Mucosa of descending colon (tissue), 3 donors: ENCODE measurements around the gene GIPC2. TPM values are rescaled to one million over a fixed set of nuclear protein-coding genes. Genes with fewer than 3 reads are reported as not detected.

ENCODE experiments used
- ATAC-seq: fragments of 200-7000 bp; cut with Tn5 transposase; one replicate; pipeline ENCODE4 v1.9.1; 2020; ENCODE audit warnings: mild to moderate bottlenecking, moderate library complexity
- DNase-seq, 3 donors: peaks; one replicate each; pipeline ENCODE4 v3.0.0-alpha.2; 2020
- H3K36me3 ChIP-seq: fragments of 200-600 bp; one replicate; pipeline ENCODE4 v1.8.0; 2021; ENCODE audit warnings: low read depth, mild to moderate bottlenecking
- H3K4me1 ChIP-seq: fragments of 200-600 bp; one replicate; pipeline ENCODE4 v1.8.0; 2021; ENCODE audit warnings: low read depth, mild to moderate bottlenecking
- H3K4me3 ChIP-seq: fragments of 200-600 bp; one replicate; pipeline ENCODE4 v1.8.0; 2021; ENCODE audit warnings: mild to moderate bottlenecking
- H3K9me3 ChIP-seq: fragments of 200-600 bp; one replicate; pipeline ENCODE4 v1.8.0; 2021; ENCODE audit warnings: mild to moderate bottlenecking
- intact Hi-C, 2 donors: fragments of 100-400 bp; cut with DNase I in 1 of 2; cut with micrococcal nuclease in 1 of 2; formaldehyde crosslinking; loops; one replicate each; pipeline versions ENCODE4 v1.11.0 to v1.11.1; 2022; cut with DNase I, micrococcal nuclease
- total RNA-seq, 3 donors: library from RNA; stranded (reverse); fragmentation: NEBNext Ultra II Directional in 2 of 3; extraction: Animal tissue kit (Norgen Biotek cat#: 25700) in 2 of 3; gene quantifications; one replicate each; pipeline versions ENCODE4 v1.2.1 to v1.2.4, GENCODE V29; 2021 to 2023
- TF ChIP-seq, protein P1 (sequence below): fragments of 200-600 bp; IDR thresholded peaks from one replicate; pipeline ENCODE4 v1.8.0; 2022; ENCODE audit warnings: antibody characterized with exemption, mild to moderate bottlenecking
- donor health status: DM: no; HTN: no; CAD: no; lungs with moderate emphysema.
- donor health status: DM: no; HTN: no; CAD: no.
- donor health status: DM: no; HTN: yes; CAD: no.

Gene GIPC2
- total RNA-seq, 3 donors from 2014 or later: 12.8 to 34.7 (median 27.9) TPM

DNA sequence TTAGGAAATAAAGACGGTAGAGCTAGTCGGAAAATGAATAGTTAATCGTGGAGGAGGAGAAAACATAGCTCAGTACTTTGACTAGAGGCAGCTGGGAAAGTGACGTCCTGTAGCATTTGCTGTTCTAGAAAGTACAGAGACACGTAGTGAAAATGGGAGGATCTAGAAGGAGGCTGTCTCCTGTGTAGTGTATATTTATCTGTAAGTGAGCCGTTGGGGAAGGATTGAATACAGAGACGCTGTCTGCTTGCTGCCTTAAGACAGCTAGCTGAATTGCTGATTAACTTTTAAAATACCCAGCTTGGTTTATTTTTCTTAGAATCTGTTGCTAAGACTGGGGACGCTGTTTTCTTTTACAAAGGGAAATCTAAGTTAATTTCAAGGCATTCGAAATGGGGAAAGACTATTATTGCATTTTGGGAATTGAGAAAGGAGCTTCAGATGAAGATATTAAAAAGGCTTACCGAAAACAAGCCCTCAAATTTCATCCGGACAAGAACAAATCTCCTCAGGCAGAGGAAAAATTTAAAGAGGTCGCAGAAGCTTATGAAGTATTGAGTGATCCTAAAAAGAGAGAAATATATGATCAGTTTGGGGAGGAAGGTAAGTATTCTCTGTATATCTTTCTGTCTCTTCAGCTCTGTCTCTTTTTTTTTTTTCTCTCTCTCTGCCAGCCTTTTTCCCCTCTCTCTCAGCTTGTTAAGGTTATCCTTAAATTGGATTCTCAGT, 40.9 kb upstream of the GIPC2 start, which contains the start of gene DNAJB4:
Gene DNAJB4, plus strand, starts transcription at position 221 of the 729 bp plus-strand sequence. Its CDS starts 172 bp downstream, at position 393.
- H3K4me1 ChIP-seq: no peaks in the 10 kb centered on the region
- ATAC-seq: peak; percentile 100

DNA sequence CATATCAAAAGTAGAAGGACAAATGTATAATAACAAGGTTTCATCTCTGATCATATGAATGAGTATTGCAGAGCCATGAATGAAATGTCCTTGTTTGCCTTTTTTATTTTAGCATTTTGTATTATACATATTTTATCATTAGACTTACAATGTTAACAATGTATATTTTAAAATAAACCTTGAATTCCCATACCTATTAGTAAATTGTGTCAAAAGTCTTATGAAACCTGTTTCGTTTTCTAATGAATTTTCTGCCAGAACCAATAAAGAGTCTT, 40.4 kb upstream of the GIPC2 start:
- TF ChIP-seq, protein P1, sequence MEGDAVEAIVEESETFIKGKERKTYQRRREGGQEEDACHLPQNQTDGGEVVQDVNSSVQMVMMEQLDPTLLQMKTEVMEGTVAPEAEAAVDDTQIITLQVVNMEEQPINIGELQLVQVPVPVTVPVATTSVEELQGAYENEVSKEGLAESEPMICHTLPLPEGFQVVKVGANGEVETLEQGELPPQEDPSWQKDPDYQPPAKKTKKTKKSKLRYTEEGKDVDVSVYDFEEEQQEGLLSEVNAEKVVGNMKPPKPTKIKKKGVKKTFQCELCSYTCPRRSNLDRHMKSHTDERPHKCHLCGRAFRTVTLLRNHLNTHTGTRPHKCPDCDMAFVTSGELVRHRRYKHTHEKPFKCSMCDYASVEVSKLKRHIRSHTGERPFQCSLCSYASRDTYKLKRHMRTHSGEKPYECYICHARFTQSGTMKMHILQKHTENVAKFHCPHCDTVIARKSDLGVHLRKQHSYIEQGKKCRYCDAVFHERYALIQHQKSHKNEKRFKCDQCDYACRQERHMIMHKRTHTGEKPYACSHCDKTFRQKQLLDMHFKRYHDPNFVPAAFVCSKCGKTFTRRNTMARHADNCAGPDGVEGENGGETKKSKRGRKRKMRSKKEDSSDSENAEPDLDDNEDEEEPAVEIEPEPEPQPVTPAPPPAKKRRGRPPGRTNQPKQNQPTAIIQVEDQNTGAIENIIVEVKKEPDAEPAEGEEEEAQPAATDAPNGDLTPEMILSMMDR: no peak
- no peak for ATAC-seq
- no peak for DNase-seq
- H3K9me3 ChIP-seq: no peaks in the 10 kb centered on the region
- intact Hi-C loops: no loop called here
- no peaks in the 10 kb centered on the region for H3K36me3 ChIP-seq
- H3K4me3 ChIP-seq: no peak overlapping the region
- no peaks in the 10 kb centered on the region for H3K4me1 ChIP-seq

More for the DNA sequence above, 40.9 kb upstream of the GIPC2 start, which contains the start of gene DNAJB4:
- TF ChIP-seq, protein P1: no peak
- peak within 1 kb of the TSS; percentile 12 for H3K4me3 ChIP-seq
- DNase-seq: peak in 1 of 3 donors; percentile 94
- H3K9me3 ChIP-seq: no peaks in the 10 kb centered on the region
- H3K36me3 ChIP-seq: no peaks in the 10 kb centered on the region
- intact Hi-C loops: no loop called here

DNA sequence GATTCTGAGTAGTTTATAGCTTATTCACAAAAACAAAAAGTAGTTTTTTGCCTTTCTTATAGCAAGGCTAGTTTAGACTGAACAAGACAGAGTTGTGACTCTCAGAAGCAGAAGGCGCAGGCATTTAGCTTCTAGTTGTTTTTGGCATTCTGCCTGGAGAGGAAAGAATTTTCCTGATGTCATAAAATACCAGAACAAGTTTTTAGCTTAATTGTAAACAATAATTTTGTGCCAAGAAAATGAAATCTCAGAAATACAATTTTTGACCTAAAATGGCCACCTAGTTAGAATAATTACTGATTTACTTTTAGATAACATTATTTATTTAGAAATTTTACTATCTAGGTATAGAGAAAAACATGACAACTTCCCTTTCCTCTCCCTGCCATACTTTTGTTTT, 40.0 kb upstream of the GIPC2 start:
- no peaks in the 10 kb centered on the region for H3K4me1 ChIP-seq
- no peak overlapping the region for H3K4me3 ChIP-seq
- TF ChIP-seq, protein P1: no peak
- intact Hi-C loops: no loop called here
- no peaks in the 10 kb centered on the region for H3K36me3 ChIP-seq
- peak; percentile 39 for ATAC-seq
- DNase-seq: peak in 1 of 3 donors; percentile 57
- no peaks in the 10 kb centered on the region for H3K9me3 ChIP-seq

DNA sequence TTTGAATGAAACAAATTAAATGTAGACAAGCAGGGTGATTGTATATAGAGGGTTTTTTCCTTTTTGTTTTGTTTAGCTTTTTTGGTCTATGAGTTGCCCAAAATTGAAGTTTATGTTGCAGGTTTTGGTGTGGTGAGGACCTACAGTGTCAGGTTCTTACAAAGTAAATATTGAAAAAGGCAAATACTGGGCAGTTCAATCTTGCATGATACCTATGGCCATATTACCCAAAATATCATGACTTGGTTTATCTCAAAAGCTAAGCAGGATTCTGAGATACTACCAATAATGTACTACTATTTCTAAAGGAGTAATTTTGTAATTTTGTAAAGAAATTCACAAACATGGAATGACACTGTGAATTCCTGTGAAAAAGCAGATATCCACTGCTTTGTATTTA, 39.2 kb upstream of the GIPC2 start:
- Histone ChIP-seq H3K4me1 (no peaks in the 10 kb centered on the region), H3K9me3 (no peaks in the 10 kb centered on the region), H3K4me3 (no peak overlapping the region), H3K36me3 (no peaks in the 10 kb centered on the region)
- intact Hi-C loops: no loop called here
- DNase-seq (no peak), ATAC-seq (no peak)
- TF ChIP-seq, protein P1: no peak

DNA sequence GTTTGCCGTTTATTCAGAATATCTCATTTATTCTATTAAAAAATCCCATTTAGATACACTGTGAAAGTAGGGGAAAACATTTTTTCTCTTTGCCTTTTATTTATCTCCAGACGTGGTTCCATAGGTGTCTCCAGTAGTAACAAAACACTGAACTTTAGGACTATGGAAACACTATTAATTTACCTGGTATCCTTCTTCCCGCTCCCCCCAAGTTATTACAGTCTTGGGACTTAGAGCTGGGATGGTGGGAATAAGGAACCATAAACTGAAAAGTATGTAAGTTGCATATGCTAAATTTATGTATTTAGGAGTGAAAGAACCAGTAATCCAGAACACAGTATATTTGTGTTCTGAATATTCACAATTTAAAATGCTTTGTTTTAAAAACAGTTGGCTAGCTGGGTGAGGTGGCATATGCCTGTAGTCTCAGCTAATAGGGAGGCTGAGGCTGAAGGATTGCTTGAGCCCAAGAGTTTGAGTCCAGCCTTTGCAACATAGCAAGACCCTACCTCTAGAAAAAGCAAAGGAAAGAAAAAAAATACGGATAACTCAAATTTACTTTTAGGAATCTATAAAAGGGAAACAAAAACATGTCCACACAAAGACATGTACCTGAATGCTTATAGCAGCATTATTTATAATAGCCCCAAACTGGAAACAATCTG, 38.0 kb upstream of the GIPC2 start:
- intact Hi-C loops: no loop called here
- ATAC-seq (no peak), DNase-seq (no peak)
- H3K36me3 ChIP-seq: no peaks in the 10 kb centered on the region
- no peaks in the 10 kb centered on the region for H3K9me3 ChIP-seq
- TF ChIP-seq, protein P1: no peak
- no peak overlapping the region for H3K4me3 ChIP-seq
- H3K4me1 ChIP-seq: no peaks in the 10 kb centered on the region
